Neural progenitor cell (in vitro differentiated cells): ENCODE measurements around the gene TDRD9.

Source experiments
- CTCF ChIP-seq: fragments of 200-600 bp; sonication (generic); IDR thresholded peaks from 2 replicates; pipeline ENCODE4 v1.5.1; 2017; ENCODE audit warnings: antibody characterized with exemption, mild to moderate bottlenecking
- EZH2 ChIP-seq: fragments of 200-600 bp; sonication (generic); IDR thresholded peaks from 2 replicates; pipeline ENCODE4 v1.6.1; 2017; ENCODE audit warnings: antibody characterized with exemption, mild to moderate bottlenecking, moderate library complexity

- TF ChIP-seq EZH2 (no peak), CTCF (no peak)
Observed at GRCh38 chr14:103883263-103883523, 45.1 kb upstream of the TDRD9 start.
